NT2/D1 (cell line): ENCODE results near the gene ZDHHC17.

Experiments
- SUZ12 ChIP-seq: IDR thresholded peaks from 2 replicates; pipeline ENCODE4 v1.6.1; 2011; ENCODE audit not compliant: insufficient read length, insufficient read depth; ENCODE audit errors: extremely low read depth
- YY1 ChIP-seq: IDR thresholded peaks from 2 replicates; pipeline ENCODE4 v1.6.1; 2011; ENCODE audit not compliant: insufficient read length, insufficient read depth

DNA sequence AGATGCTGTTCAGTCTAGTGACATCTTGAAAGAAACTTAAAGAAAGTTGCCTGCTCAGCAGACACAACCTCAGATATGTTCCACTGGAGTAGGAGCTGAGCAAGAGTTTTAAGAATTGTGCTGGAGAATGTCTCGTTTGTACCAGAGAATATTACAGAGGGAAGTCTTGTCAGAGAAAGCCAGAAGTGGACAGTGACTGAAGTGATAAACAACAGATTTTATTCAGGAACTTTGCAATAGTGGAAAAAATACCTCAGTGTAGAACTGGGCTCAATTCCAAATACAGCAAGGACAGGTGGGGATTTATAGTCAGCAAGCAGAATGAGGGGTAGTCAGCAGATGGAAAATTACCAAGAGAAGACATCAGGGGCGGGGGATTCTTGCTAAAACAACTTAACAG, 18.6 kb downstream of the ZDHHC17 start:
- TF ChIP-seq SUZ12 (no peak), YY1 (no peak)
